Kidney glomerular epithelial cell (primary cell): ENCODE measurements around the gene DRC1.

ENCODE experiments used
- DNase-seq: peaks from one replicate; lab custom pipeline; 2025; lab: John Stamatoyannopoulos, UW

DRC1 gene

GRCh38 chr2:26493566-26493965, 91.8 kb downstream of the DRC1 start:
- no peak for DNase-seq

GRCh38 chr2:26494199-26494598, 92.5 kb downstream of the DRC1 start:
- no peak for DNase-seq

GRCh38 chr2:26494891-26495290, 93.2 kb downstream of the DRC1 start:
- no peak for DNase-seq

- peak; percentile 91 for DNase-seq
These were observed 94.1 kb downstream of the DRC1 start for GRCh38 chr2:26495705-26496297.

- DNase-seq, result no peak
These were observed 98.7 kb downstream of the DRC1 start for GRCh38 chr2:26500406-26500805.

GRCh38 chr2:26503231-26503880, 101.6 kb downstream of the DRC1 start:
- peak; percentile 42 for DNase-seq

- no peak for DNase-seq
These were observed 102.3 kb downstream of the DRC1 start for GRCh38 chr2:26504002-26504401.

GRCh38 chr2:26506279-26506678, 104.6 kb downstream of the DRC1 start:
- DNase-seq, result no peak
